Keratinocyte (primary cell): ENCODE data around the gene ATRX. TPM values are rescaled to one million over a fixed set of nuclear protein-coding genes. Genes with fewer than 3 reads are reported as not detected.

Experiments
- DNase-seq: peaks from one replicate; pipeline ENCODE4 v3.0.0-alpha.2; 2011; ENCODE audit warnings: low read depth, missing footprints, low spot score
- FAIRE-seq: peaks from 2 replicates; lab custom pipeline; 2011; peaks lifted over from hg19 to GRCh38; lab: Jason Lieb, UNC
- H2AFZ ChIP-seq: 2 replicates; pipeline ENCODE4 v1.6.0; 2012; ENCODE audit warnings: low read length, control low read depth, inconsistent platforms; ENCODE audit not compliant: control insufficient read depth
- H3K27ac ChIP-seq: 2 replicates; pipeline ENCODE4 v1.5.1; 2011; ENCODE audit warnings: low read length; ENCODE audit not compliant: control insufficient read depth, insufficient read depth
- H3K27me3 ChIP-seq: 3 replicates; pipeline ENCODE4 v1.6.0; 2011; ENCODE audit warnings: low read length; ENCODE audit not compliant: control insufficient read depth, insufficient read depth; ENCODE audit errors: extremely low read depth
- H3K36me3 ChIP-seq, 2 experiments: 2 replicates in 1 of 2; 3 replicates in 1 of 2; pipeline ENCODE4 v1.5.1; 2011; ENCODE audit warnings: low read length in 2 of 2, mild to moderate bottlenecking in 1 of 2; ENCODE audit not compliant: control insufficient read depth in 2 of 2, insufficient read depth in 2 of 2; ENCODE audit errors: extremely low read depth in 1 of 2
- H3K4me1 ChIP-seq: 3 replicates; pipeline ENCODE4 v1.5.1; 2011; ENCODE audit warnings: low read length; ENCODE audit not compliant: control insufficient read depth, insufficient read depth; ENCODE audit errors: extremely low read depth
- H3K4me2 ChIP-seq: 3 replicates; pipeline ENCODE4 v1.6.0; 2011; ENCODE audit warnings: low read depth, low read length; ENCODE audit not compliant: control insufficient read depth, insufficient read depth; ENCODE audit errors: extremely low read depth
- H3K4me3 ChIP-seq, 3 experiments: fragments of 200-600 bp in 1 of 3; sonication (generic) in 1 of 3; 2 replicates in 2 of 3; 3 replicates in 1 of 3; pipeline ENCODE4 v1.5.1; 2011 to 2016; ENCODE audit warnings: low read length in 3 of 3, mild to moderate bottlenecking in 3 of 3, control low read depth in 2 of 3, inconsistent platforms in 1 of 3, low read depth in 1 of 3, mixed read lengths in 1 of 3, mixed run types in 1 of 3, moderate library complexity in 1 of 3; ENCODE audit not compliant: control insufficient read depth in 2 of 3, insufficient read depth in 2 of 3; ENCODE audit errors: extremely low read depth in 1 of 3
- H3K79me2 ChIP-seq: 2 replicates; pipeline ENCODE4 v1.6.0; 2012; ENCODE audit warnings: low read length; ENCODE audit not compliant: control insufficient read depth, insufficient read depth
- H3K9ac ChIP-seq: 3 replicates; pipeline ENCODE4 v1.6.0; 2011; ENCODE audit warnings: low read length; ENCODE audit not compliant: control insufficient read depth, insufficient read depth; ENCODE audit errors: extremely low read depth
- H3K9me1 ChIP-seq: 3 replicates; pipeline ENCODE4 v1.6.0; 2011; ENCODE audit warnings: low read length; ENCODE audit not compliant: control insufficient read depth, insufficient read depth; ENCODE audit errors: extremely low read depth
- H3K9me3 ChIP-seq: 2 replicates; pipeline ENCODE4 v1.5.1; 2012; ENCODE audit warnings: low read depth, low read length; ENCODE audit not compliant: control insufficient read depth
- H4K20me1 ChIP-seq: 3 replicates; pipeline ENCODE4 v1.6.0; 2011; ENCODE audit warnings: low read length; ENCODE audit not compliant: control insufficient read depth, insufficient read depth; ENCODE audit errors: extremely low read depth
- CTCF ChIP-seq, 3 experiments: IDR thresholded peaks in 1 of 3; conservative IDR thresholded peaks in 1 of 3; optimal IDR thresholded peaks in 1 of 3; 2 replicates in 2 of 3; 3 replicates in 1 of 3; pipeline versions ENCODE3 to v1.5.1; 2011; ENCODE audit warnings: low read length in 3 of 3, mild to moderate bottlenecking in 3 of 3, moderate library complexity in 2 of 3, control low read depth in 1 of 3, inconsistent platforms in 1 of 3; ENCODE audit not compliant: insufficient read depth in 2 of 3; ENCODE audit errors: extremely low read depth in 1 of 3
- EZH2 ChIP-seq: IDR thresholded peaks from one replicate; pipeline ENCODE4 v1.6.1; 2012; ENCODE audit warnings: inconsistent platforms, mild to moderate bottlenecking, low read length, moderate library complexity
- dilution Hi-C: fragments of 300-500 bp; cut with MboI; formaldehyde crosslinking; loops from one replicate; pipeline ENCODE4 v1.7.0; 2020; ENCODE audit warnings: low sequenced_read_pairs; ENCODE audit not compliant: extremely low pct_ligation_motif_present
- polyA plus RNA-seq, 5 experiments: library from polyadenylated mRNA; depleted of rRNA in 3 of 5; stranded (reverse) in 3 of 5; stranded (forward) in 1 of 5; unstranded in 1 of 5; fragments of >200 nt; gene quantifications; 1 replicate in 1 of 5; 2 replicates in 3 of 5; 3 replicates in 1 of 5; pipeline versions ENCODE4 v1.2.1 to v1.2.3, GENCODE V29; 2011 to 2012; ENCODE audit warnings: missing spikeins in 2 of 5, low read depth in 1 of 5, low replicate concordance in 1 of 5

The ATRX gene
- polyA plus RNA-seq, 1 donor (not counting 4 experiments of a cell fraction or from before 2014, with no cell fraction given), result 31.3 TPM

GRCh38 chrX:77786365-77786680 lies 307 bp upstream of the ATRX start:
- TF ChIP-seq EZH2 (no peak), CTCF (optimal IDR thresholded peaks at IDR 0.05 in 1 of 3, IDR thresholded peaks at IDR 0.05 in 1 of 3, conservative IDR thresholded peaks at IDR 0.05 in 1 of 3; ENCODE audit: extremely low read depth in 1 of 3, insufficient read depth in 2 of 3, low read length in 3 of 3) (no peak)
- H3K4me3 ChIP-seq, result peak overlapping the region; percentile 65 to 68 (median 68)
- dilution Hi-C loops, result no loop called here
- H3K27ac ChIP-seq, result peak overlapping the region; percentile 93
- H3K9me3 ChIP-seq, result no peaks in the 10 kb centered on the region
- H3K27me3 ChIP-seq, result no peaks in the 10 kb centered on the region
- peaks cover 45% of the 10 kb centered on the region for H3K79me2 ChIP-seq
- peaks cover 7% of the 10 kb centered on the region for H3K4me1 ChIP-seq
- DNase-seq (no peak), FAIRE-seq (no peak)
- H4K20me1 ChIP-seq, result peaks cover 5% of the 10 kb centered on the region
- no peaks in the 10 kb centered on the region for H3K36me3 ChIP-seq
- peak overlapping the region; percentile 81 for H2AFZ ChIP-seq
- H3K9me1 ChIP-seq, result peaks cover 2% of the 10 kb centered on the region
- peak overlapping the region; percentile 82 for H3K4me2 ChIP-seq
- peak overlapping the region; percentile 91 for H3K9ac ChIP-seq

- peaks cover 5% of the 10 kb centered on the region for H4K20me1 ChIP-seq
- no peak for TF ChIP-seq EZH2
- no peak for TF ChIP-seq CTCF (optimal IDR thresholded peaks at IDR 0.05 in 1 of 3, IDR thresholded peaks at IDR 0.05 in 1 of 3, conservative IDR thresholded peaks at IDR 0.05 in 1 of 3; ENCODE audit: extremely low read depth in 1 of 3, insufficient read depth in 2 of 3, low read length in 3 of 3)
- H3K9ac ChIP-seq, result no peak overlapping the region
- peaks cover 2% of the 10 kb centered on the region for H3K9me1 ChIP-seq
- no peak overlapping the region for H2AFZ ChIP-seq
- no peak overlapping the region for H3K4me2 ChIP-seq
- H3K4me1 ChIP-seq, result peaks cover 7% of the 10 kb centered on the region
- H3K9me3 ChIP-seq, result no peaks in the 10 kb centered on the region
- H3K4me3 ChIP-seq, result no peak overlapping the region
- H3K36me3 ChIP-seq, result peaks cover 0 to 1% of the 10 kb centered on the region in 2 experiments
- H3K79me2 ChIP-seq, result peaks cover 95% of the 10 kb centered on the region
- dilution Hi-C loops, result no loop called here
- H3K27me3 ChIP-seq, result no peaks in the 10 kb centered on the region
- no peak overlapping the region for H3K27ac ChIP-seq
- DNase-seq (no peak), FAIRE-seq (no peak)
Measured at GRCh38 chrX:77779695-77780094, 6.3 kb downstream of the ATRX start.
